Keratinocyte (primary cell): ENCODE results near the gene OBSCN. TPM values are rescaled to one million over a fixed set of nuclear protein-coding genes. Genes with fewer than 3 reads are reported as not detected.

Source experiments
- DNase-seq: peaks from one replicate; pipeline ENCODE4 v3.0.0-alpha.2; 2011; ENCODE audit warnings: low read depth, missing footprints, low spot score
- FAIRE-seq: peaks from 2 replicates; lab custom pipeline; 2011; peaks lifted over from hg19 to GRCh38; lab: Jason Lieb, UNC
- H2AFZ ChIP-seq: 2 replicates; pipeline ENCODE4 v1.6.0; 2012; ENCODE audit warnings: low read length, control low read depth, inconsistent platforms; ENCODE audit not compliant: control insufficient read depth
- H3K27ac ChIP-seq: 2 replicates; pipeline ENCODE4 v1.5.1; 2011; ENCODE audit warnings: low read length; ENCODE audit not compliant: control insufficient read depth, insufficient read depth
- H3K27me3 ChIP-seq: 3 replicates; pipeline ENCODE4 v1.6.0; 2011; ENCODE audit warnings: low read length; ENCODE audit not compliant: control insufficient read depth, insufficient read depth; ENCODE audit errors: extremely low read depth
- H3K36me3 ChIP-seq, 2 experiments: 2 replicates in 1 of 2; 3 replicates in 1 of 2; pipeline ENCODE4 v1.5.1; 2011; ENCODE audit warnings: low read length in 2 of 2, mild to moderate bottlenecking in 1 of 2; ENCODE audit not compliant: control insufficient read depth in 2 of 2, insufficient read depth in 2 of 2; ENCODE audit errors: extremely low read depth in 1 of 2
- H3K4me1 ChIP-seq: 3 replicates; pipeline ENCODE4 v1.5.1; 2011; ENCODE audit warnings: low read length; ENCODE audit not compliant: control insufficient read depth, insufficient read depth; ENCODE audit errors: extremely low read depth
- H3K4me2 ChIP-seq: 3 replicates; pipeline ENCODE4 v1.6.0; 2011; ENCODE audit warnings: low read depth, low read length; ENCODE audit not compliant: control insufficient read depth, insufficient read depth; ENCODE audit errors: extremely low read depth
- H3K4me3 ChIP-seq, 3 experiments: fragments of 200-600 bp in 1 of 3; sonication (generic) in 1 of 3; 2 replicates in 2 of 3; 3 replicates in 1 of 3; pipeline ENCODE4 v1.5.1; 2011 to 2016; ENCODE audit warnings: low read length in 3 of 3, mild to moderate bottlenecking in 3 of 3, control low read depth in 2 of 3, inconsistent platforms in 1 of 3, low read depth in 1 of 3, mixed read lengths in 1 of 3, mixed run types in 1 of 3, moderate library complexity in 1 of 3; ENCODE audit not compliant: control insufficient read depth in 2 of 3, insufficient read depth in 2 of 3; ENCODE audit errors: extremely low read depth in 1 of 3
- H3K79me2 ChIP-seq: 2 replicates; pipeline ENCODE4 v1.6.0; 2012; ENCODE audit warnings: low read length; ENCODE audit not compliant: control insufficient read depth, insufficient read depth
- H3K9ac ChIP-seq: 3 replicates; pipeline ENCODE4 v1.6.0; 2011; ENCODE audit warnings: low read length; ENCODE audit not compliant: control insufficient read depth, insufficient read depth; ENCODE audit errors: extremely low read depth
- H3K9me1 ChIP-seq: 3 replicates; pipeline ENCODE4 v1.6.0; 2011; ENCODE audit warnings: low read length; ENCODE audit not compliant: control insufficient read depth, insufficient read depth; ENCODE audit errors: extremely low read depth
- H3K9me3 ChIP-seq: 2 replicates; pipeline ENCODE4 v1.5.1; 2012; ENCODE audit warnings: low read depth, low read length; ENCODE audit not compliant: control insufficient read depth
- H4K20me1 ChIP-seq: 3 replicates; pipeline ENCODE4 v1.6.0; 2011; ENCODE audit warnings: low read length; ENCODE audit not compliant: control insufficient read depth, insufficient read depth; ENCODE audit errors: extremely low read depth
- CTCF ChIP-seq, 3 experiments: IDR thresholded peaks in 1 of 3; conservative IDR thresholded peaks in 1 of 3; optimal IDR thresholded peaks in 1 of 3; 2 replicates in 2 of 3; 3 replicates in 1 of 3; pipeline versions ENCODE3 to v1.5.1; 2011; ENCODE audit warnings: low read length in 3 of 3, mild to moderate bottlenecking in 3 of 3, moderate library complexity in 2 of 3, control low read depth in 1 of 3, inconsistent platforms in 1 of 3; ENCODE audit not compliant: insufficient read depth in 2 of 3; ENCODE audit errors: extremely low read depth in 1 of 3
- EZH2 ChIP-seq: IDR thresholded peaks from one replicate; pipeline ENCODE4 v1.6.1; 2012; ENCODE audit warnings: inconsistent platforms, mild to moderate bottlenecking, low read length, moderate library complexity
- dilution Hi-C: fragments of 300-500 bp; cut with MboI; formaldehyde crosslinking; loops from one replicate; pipeline ENCODE4 v1.7.0; 2020; ENCODE audit warnings: low sequenced_read_pairs; ENCODE audit not compliant: extremely low pct_ligation_motif_present
- polyA plus RNA-seq, 5 experiments: library from polyadenylated mRNA; depleted of rRNA in 3 of 5; stranded (reverse) in 3 of 5; stranded (forward) in 1 of 5; unstranded in 1 of 5; fragments of >200 nt; gene quantifications; 1 replicate in 1 of 5; 2 replicates in 3 of 5; 3 replicates in 1 of 5; pipeline versions ENCODE4 v1.2.1 to v1.2.3, GENCODE V29; 2011 to 2012; ENCODE audit warnings: missing spikeins in 2 of 5, low read depth in 1 of 5, low replicate concordance in 1 of 5

The OBSCN gene
- polyA plus RNA-seq, 1 donor (not counting 4 experiments of a cell fraction or from before 2014, with no cell fraction given) = 1.8 TPM

GRCh38 chr1:228166170-228166936 is 41.5 kb upstream of the OBSCN start:
- Histone ChIP-seq H4K20me1 (no peaks in the 10 kb centered on the region), H3K9me3 (no peaks in the 10 kb centered on the region), H3K27me3 (no peaks in the 10 kb centered on the region), H3K27ac (peak overlapping the region; percentile 89), H3K4me2 (peak overlapping the region; percentile 91), H3K9ac (peak overlapping the region; percentile 90), H3K36me3 (no peaks in the 10 kb centered on the region), H3K79me2 (peaks cover 28% of the 10 kb centered on the region), H2AFZ (peak overlapping the region; percentile 9), H3K9me1 (no peaks in the 10 kb centered on the region), H3K4me1 (peaks cover 42% of the 10 kb centered on the region), H3K4me3 (peak overlapping the region; percentile 64 to 78 (median 76))
- DNase-seq = no peak
- dilution Hi-C loops = no loop called here
- TF ChIP-seq EZH2 = no peak
- peak in 2 of 3 experiments; percentile 19 to 34 for TF ChIP-seq CTCF (optimal IDR thresholded peaks at IDR 0.05 in 1 of 3, IDR thresholded peaks at IDR 0.05 in 1 of 3, conservative IDR thresholded peaks at IDR 0.05 in 1 of 3; ENCODE audit: extremely low read depth in 1 of 3, insufficient read depth in 2 of 3, low read length in 3 of 3)
- peak; percentile 51 for FAIRE-seq

GRCh38 chr1:228168563-228169270 is 39.1 kb upstream of the OBSCN start:
- Histone ChIP-seq H3K27ac (no peak overlapping the region), H3K4me2 (no peak overlapping the region), H3K9me1 (no peaks in the 10 kb centered on the region), H2AFZ (no peak overlapping the region), H3K79me2 (peaks cover 36% of the 10 kb centered on the region), H3K4me3 (no peak overlapping the region), H3K36me3 (no peaks in the 10 kb centered on the region), H4K20me1 (peaks cover 3% of the 10 kb centered on the region), H3K4me1 (peaks cover 22% of the 10 kb centered on the region), H3K27me3 (no peaks in the 10 kb centered on the region), H3K9me3 (no peaks in the 10 kb centered on the region), H3K9ac (no peak overlapping the region)
- no peak for TF ChIP-seq EZH2
- FAIRE-seq = no peak
- dilution Hi-C loops = no loop called here
- no peak for DNase-seq
